A549 (cell line): ENCODE data around the gene ITGA8. TPM values are rescaled to one million over a fixed set of nuclear protein-coding genes. Genes with fewer than 3 reads are reported as not detected.
"Not testable (repeated sequence)": the region's sequence is repeated elsewhere in the genome, so short reads cannot be mapped to it uniquely, and the experiment has no call there.

Experiments used
- ATAC-seq, 2 experiments: fragments of 200-7000 bp in 1 of 2; fragments of >200 bp in 1 of 2; cut with Nextera tagmentation in 1 of 2; cut with Tn5 transposase in 1 of 2; 3 replicates each; pipeline versions ENCODE4 v1.8.0 to v1.9.1; 2018 to 2020; ENCODE audit warnings: mild to moderate bottlenecking in 1 of 2, moderate library complexity in 1 of 2
- CTCF ChIA-PET: fragments of 300-600 bp; sonication (Branson Sonifier 250); formaldehyde crosslinking; extraction: SDS; loops from one replicate; lab custom pipeline; 2021; ENCODE audit warnings: antibody characterized with exemption, inconsistent platforms; lab: Yijun Ruan, JAX
- POLR2A ChIA-PET: fragments of 350-600 bp; formaldehyde crosslinking; extraction: SDS; loops from one replicate; lab custom pipeline; 2021; ENCODE audit warnings: antibody characterized with exemption, inconsistent platforms; lab: Yijun Ruan, JAX
- DNase-seq, 2 experiments: peaks; one replicate each; pipeline versions ENCODE4 v3.0.0 to v3.0.0-alpha.2; 2011 to 2016; ENCODE audit warnings: low read depth in 1 of 2, low spot score in 1 of 2
- FAIRE-seq: peaks from 2 replicates; lab custom pipeline; 2011; peaks lifted over from hg19 to GRCh38; lab: Jason Lieb, UNC
- H3K27ac ChIP-seq, 2 experiments: fragments of >200 bp; sonication (Bioruptor Twin); formaldehyde crosslinking; 3 replicates each; pipeline ENCODE4 v1.5.1; 2016 to 2017
- H3K4me1 ChIP-seq: fragments of >200 bp; sonication (Bioruptor Twin); formaldehyde crosslinking; 3 replicates; pipeline ENCODE4 v1.6.1; 2016
- H3K4me2 ChIP-seq: fragments of >200 bp; sonication (Bioruptor Twin); formaldehyde crosslinking; 3 replicates; pipeline ENCODE4 v1.6.1; 2016
- H3K4me3 ChIP-seq: fragments of >200 bp; sonication (Bioruptor Twin); formaldehyde crosslinking; 3 replicates; pipeline ENCODE4 v1.5.1; 2016
- H3K9me3 ChIP-seq: fragments of >200 bp; sonication (Bioruptor Twin); formaldehyde crosslinking; 3 replicates; pipeline ENCODE4 v1.6.1; 2016
- BHLHE40 ChIP-seq: IDR thresholded peaks from 2 replicates; pipeline ENCODE4 v1.6.1; 2012; ENCODE audit warnings: low read depth, low read length, inconsistent platforms
- CEBPB ChIP-seq, 2 experiments: fragments of >200 bp in 1 of 2; sonication (Bioruptor Twin) in 1 of 2; formaldehyde crosslinking in 1 of 2; IDR thresholded peaks; 2 replicates each; pipeline ENCODE4 v1.6.1; 2012 to 2016
- CHD4 ChIP-seq: fragments of 200-600 bp; sonication (generic); IDR thresholded peaks from 2 replicates; pipeline ENCODE4 v1.6.1; 2016; ENCODE audit warnings: antibody characterized with exemption, mild to moderate bottlenecking, borderline replicate concordance
- FOSB ChIP-seq: fragments of 250-450 bp; sonication (Bioruptor Pico); IDR thresholded peaks from 2 replicates; pipeline ENCODE4 v1.5.0; 2020; ENCODE audit warnings: mild to moderate bottlenecking, moderate library complexity
- GATA3 ChIP-seq: IDR thresholded peaks from 2 replicates; pipeline ENCODE4 v1.6.1; 2012; ENCODE audit warnings: borderline replicate concordance
- HOXB13 ChIP-seq: fragments of 250-450 bp; sonication (Bioruptor Pico); IDR thresholded peaks from 2 replicates; pipeline ENCODE4 v1.5.0; 2020; ENCODE audit warnings: low read depth, mild to moderate bottlenecking, moderate library complexity
- JUNB ChIP-seq: fragments of >200 bp; sonication (Bioruptor Twin); formaldehyde crosslinking; IDR thresholded peaks from 2 replicates; pipeline ENCODE4 v1.6.1; 2016
- KDM1A ChIP-seq: fragments of 200-600 bp; sonication (generic); IDR thresholded peaks from 2 replicates; pipeline ENCODE4 v1.6.1; 2016; ENCODE audit warnings: low read depth, mild to moderate bottlenecking
- MAFK ChIP-seq: fragments of 450-650 bp; IDR thresholded peaks from 2 replicates; pipeline ENCODE4 v1.6.1; 2014; ENCODE audit not compliant: partially characterized antibody
- MAZ ChIP-seq: fragments of 150-350 bp; IDR thresholded peaks from 2 replicates; pipeline ENCODE4 v1.6.1; 2014; ENCODE audit warnings: antibody characterized with exemption, low read depth, low read length, borderline replicate concordance
- NFE2L2 ChIP-seq: fragments of 150-350 bp; conservative IDR thresholded peaks from 2 replicates; pipeline ENCODE4 v1.6.1; 2014; ENCODE audit warnings: low read length
- NR3C1 ChIP-seq: fragments of >200 bp; sonication (Bioruptor Twin); formaldehyde crosslinking; IDR thresholded peaks from 3 replicates; pipeline ENCODE4 v1.6.1; 2017
- POLR2A ChIP-seq: IDR thresholded peaks from 2 replicates; pipeline ENCODE4 v1.6.1; 2012; ENCODE audit warnings: mild to moderate bottlenecking, low read length
- RAD21 ChIP-seq, 2 experiments: fragments of >200 bp in 1 of 2; sonication (Bioruptor Twin) in 1 of 2; formaldehyde crosslinking in 1 of 2; IDR thresholded peaks in 1 of 2; conservative IDR thresholded peaks in 1 of 2; 2 replicates in 1 of 2; 3 replicates in 1 of 2; pipeline ENCODE4 v1.6.1; 2012 to 2018; ENCODE audit warnings: inconsistent platforms in 1 of 2
- SREBF2 ChIP-seq: fragments of 450-650 bp; IDR thresholded peaks from 2 replicates; pipeline ENCODE4 v1.6.1; 2014; ENCODE audit warnings: mild to moderate bottlenecking, moderate library complexity
- TFCP2L1 ChIP-seq: fragments of 250-450 bp; sonication (Bioruptor Pico); IDR thresholded peaks from 2 replicates; pipeline ENCODE4 v1.5.0; 2021; ENCODE audit warnings: mild to moderate bottlenecking
- TP53 ChIP-seq: fragments of 250-450 bp; sonication (Bioruptor Pico); IDR thresholded peaks from 2 replicates; pipeline ENCODE4 v1.5.0; 2021; ENCODE audit warnings: mild to moderate bottlenecking, moderate library complexity
- ZFP36 ChIP-seq: fragments of 450-650 bp; IDR thresholded peaks from 2 replicates; pipeline ENCODE4 v1.6.1; 2014; ENCODE audit warnings: borderline replicate concordance; ENCODE audit not compliant: partially characterized antibody
- ZSCAN20 ChIP-seq: fragments of 250-450 bp; sonication (Bioruptor Pico); IDR thresholded peaks from 2 replicates; pipeline ENCODE4 v1.8.0; 2022; ENCODE audit warnings: mild to moderate bottlenecking, moderate library complexity
- WGBS: methylation state at CpG from one replicate; pipeline ENCODE4 v1.1.6; 2017; ENCODE audit errors: missing lambda C conversion rate; 5-methylcytosine and 5-hydroxymethylcytosine counted together
- polyA plus RNA-seq, 4 experiments: library from polyadenylated mRNA; depleted of rRNA in 3 of 4; stranded (reverse); fragments of >200 nt; fragmentation: RNase III in 1 of 4; extraction: RNeasy Plus Mini Kit Qiagen cat#74134 plus additional on column Dnase treatment in 1 of 4; gene quantifications; 2 replicates in 3 of 4; 3 replicates in 1 of 4; pipeline ENCODE4 v1.2.3, GENCODE V29; 2011 to 2017
- TF ChIP-seq, protein P1 (sequence below): fragments of >200 bp; sonication (Bioruptor Twin); formaldehyde crosslinking; IDR thresholded peaks from 3 replicates; pipeline ENCODE4 v1.6.1; 2016
- TF ChIP-seq, protein P2 (sequence below): fragments of >200 bp; sonication (Bioruptor Twin); formaldehyde crosslinking; IDR thresholded peaks from 2 replicates; pipeline ENCODE4 v1.6.1; 2016
- TF ChIP-seq, protein P3 (sequence below): fragments of 250-450 bp; sonication (Bioruptor Pico); IDR thresholded peaks from 2 replicates; pipeline ENCODE4 v1.5.0; 2021; ENCODE audit warnings: mild to moderate bottlenecking, moderate library complexity, borderline replicate concordance
- TF ChIP-seq, protein P4 (sequence below): IDR thresholded peaks from 2 replicates; pipeline ENCODE4 v1.6.1; 2012
- TF ChIP-seq, protein P5 (sequence below): fragments of 450-650 bp; IDR thresholded peaks from 2 replicates; pipeline ENCODE4 v1.6.1; 2014; ENCODE audit warnings: antibody characterized with exemption
- TF ChIP-seq, protein P6 (sequence below): fragments of 150-350 bp; IDR thresholded peaks from 2 replicates; pipeline ENCODE4 v1.6.1; 2014; ENCODE audit warnings: low read depth, mild to moderate bottlenecking, low read length

ITGA8 gene
- polyA plus RNA-seq, 2 of the 4 experiments (the other 2 are of a cell fraction) = 0.12 TPM; not detected in 1

DNA sequence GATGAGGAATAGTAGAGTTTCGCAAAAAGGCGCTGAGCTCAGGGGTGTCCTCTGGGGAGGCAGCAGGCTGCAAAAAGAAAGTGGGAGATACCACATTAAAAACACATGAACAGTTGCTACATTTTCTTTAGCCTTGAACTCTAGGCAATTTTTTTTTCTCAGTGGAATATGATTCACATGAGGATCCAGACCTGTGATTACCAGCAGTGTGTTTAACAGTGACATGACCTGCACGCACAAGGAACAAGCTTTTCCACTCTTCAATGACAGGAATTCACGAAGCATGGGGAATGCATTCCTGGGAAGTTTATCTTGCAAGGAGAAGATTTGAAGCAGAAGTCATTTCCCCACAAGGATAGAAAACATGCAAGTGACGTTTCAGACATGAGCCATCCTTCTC, 161.6 kb downstream of the ITGA8 start:
- 47% methylated on average over 5 of the region's 5 CpGs for WGBS
- no peak overlapping the region for H3K4me2 ChIP-seq
- CTCF ChIA-PET = interaction anchor here (1.2 kb wide), 1 partner anchor 27 kb away, joined by 5 read pairs; no protein-coding TSS in a partner anchor

DNA sequence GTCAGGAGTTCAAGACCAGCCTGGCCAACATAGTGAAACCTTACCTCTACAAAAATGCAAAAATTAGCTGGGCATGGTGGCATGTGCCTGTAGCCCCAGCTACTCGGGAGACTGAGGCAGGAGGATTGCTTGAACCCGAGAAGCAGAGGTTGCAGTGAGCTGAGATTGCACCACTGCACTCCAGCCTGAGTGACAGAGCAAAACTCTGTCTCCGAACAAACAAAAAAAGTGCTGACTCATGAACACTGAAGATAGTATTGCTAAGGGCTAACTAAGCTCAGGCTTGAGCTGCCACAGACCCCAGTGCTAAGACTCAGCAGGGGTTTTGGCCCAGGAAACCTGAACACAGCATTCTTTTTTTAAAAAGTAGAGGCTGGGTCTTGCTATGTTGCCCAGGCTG, 162.6 kb downstream of the ITGA8 start:
- DNase-seq, FAIRE-seq, POLR2A ChIA-PET, ATAC-seq, H3K4me1 ChIP-seq, H3K27ac ChIP-seq, H3K4me2 ChIP-seq, H3K9me3 ChIP-seq, H3K4me3 ChIP-seq: not testable (repeated sequence)
- CTCF ChIA-PET = interaction anchor here (1.2 kb wide), 1 partner anchor 28 kb away, joined by 5 read pairs; no protein-coding TSS in a partner anchor
- WGBS = 24% methylated on average over 3 of the region's 3 CpGs
- TF ChIP-seq MAFK (peak; percentile 96), NFE2L2 (peak; percentile 53)

More for the DNA sequence above, 161.6 kb downstream of the ITGA8 start:
- POLR2A ChIA-PET = no interaction called here
- no peak for DNase-seq
- H3K27ac ChIP-seq = no peak overlapping the region
- no peak for FAIRE-seq
- H3K4me3 ChIP-seq = no peak overlapping the region
- no peaks in the 10 kb centered on the region for H3K4me1 ChIP-seq
- no peak for ATAC-seq
- no peaks in the 10 kb centered on the region for H3K9me3 ChIP-seq
- no peak for TF ChIP-seq JUNB
- TF ChIP-seq RAD21 (conservative IDR thresholded peaks at IDR 0.05 in 1 of 2, IDR thresholded peaks at IDR 0.05 in 1 of 2) = no peak
- no peak for TF ChIP-seq KDM1A
- no peak for TF ChIP-seq TP53 (CRISPR knock-in tag)
- TF ChIP-seq, protein P1, sequence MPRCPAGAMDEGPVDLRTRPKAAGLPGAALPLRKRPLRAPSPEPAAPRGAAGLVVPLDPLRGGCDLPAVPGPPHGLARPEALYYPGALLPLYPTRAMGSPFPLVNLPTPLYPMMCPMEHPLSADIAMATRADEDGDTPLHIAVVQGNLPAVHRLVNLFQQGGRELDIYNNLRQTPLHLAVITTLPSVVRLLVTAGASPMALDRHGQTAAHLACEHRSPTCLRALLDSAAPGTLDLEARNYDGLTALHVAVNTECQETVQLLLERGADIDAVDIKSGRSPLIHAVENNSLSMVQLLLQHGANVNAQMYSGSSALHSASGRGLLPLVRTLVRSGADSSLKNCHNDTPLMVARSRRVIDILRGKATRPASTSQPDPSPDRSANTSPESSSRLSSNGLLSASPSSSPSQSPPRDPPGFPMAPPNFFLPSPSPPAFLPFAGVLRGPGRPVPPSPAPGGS = no peak
- TF ChIP-seq, protein P2, sequence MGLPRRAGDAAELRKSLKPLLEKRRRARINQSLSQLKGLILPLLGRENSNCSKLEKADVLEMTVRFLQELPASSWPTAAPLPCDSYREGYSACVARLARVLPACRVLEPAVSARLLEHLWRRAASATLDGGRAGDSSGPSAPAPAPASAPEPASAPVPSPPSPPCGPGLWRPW = no peak
- TF ChIP-seq, all 56 proteins: peak for 0

DNA sequence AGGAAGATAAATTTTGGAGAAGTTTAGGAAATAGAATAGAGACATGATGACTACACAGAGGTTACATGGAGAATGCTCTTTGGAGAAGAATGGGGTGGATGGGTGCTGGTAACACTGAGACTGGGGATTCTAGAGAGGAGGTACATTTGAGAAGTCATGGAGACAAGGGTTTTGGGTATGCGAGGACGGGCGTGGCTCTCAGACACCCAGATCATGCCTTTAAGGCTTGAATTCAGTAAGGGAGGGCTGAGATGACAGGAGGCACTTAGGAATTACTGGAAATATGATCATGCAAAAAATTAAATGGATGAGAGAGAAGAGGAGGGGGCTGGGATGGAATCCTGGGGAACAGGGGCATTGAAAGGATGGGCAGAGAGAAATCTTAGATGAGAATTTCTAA, 168.8 kb downstream of the ITGA8 start:
- H3K4me1 ChIP-seq = no peaks in the 10 kb centered on the region
- no peak overlapping the region for H3K4me2 ChIP-seq
- FAIRE-seq (no peak), DNase-seq (no peak), ATAC-seq (no peak)
- H3K9me3 ChIP-seq = no peaks in the 10 kb centered on the region
- H3K27ac ChIP-seq = no peak overlapping the region
- ChIA-PET POLR2A (no interaction called here), CTCF (no interaction called here)
- 0% methylated on average over 3 of the region's 3 CpGs for WGBS
- no peak for TF ChIP-seq CHD4
- TF ChIP-seq, protein P3, sequence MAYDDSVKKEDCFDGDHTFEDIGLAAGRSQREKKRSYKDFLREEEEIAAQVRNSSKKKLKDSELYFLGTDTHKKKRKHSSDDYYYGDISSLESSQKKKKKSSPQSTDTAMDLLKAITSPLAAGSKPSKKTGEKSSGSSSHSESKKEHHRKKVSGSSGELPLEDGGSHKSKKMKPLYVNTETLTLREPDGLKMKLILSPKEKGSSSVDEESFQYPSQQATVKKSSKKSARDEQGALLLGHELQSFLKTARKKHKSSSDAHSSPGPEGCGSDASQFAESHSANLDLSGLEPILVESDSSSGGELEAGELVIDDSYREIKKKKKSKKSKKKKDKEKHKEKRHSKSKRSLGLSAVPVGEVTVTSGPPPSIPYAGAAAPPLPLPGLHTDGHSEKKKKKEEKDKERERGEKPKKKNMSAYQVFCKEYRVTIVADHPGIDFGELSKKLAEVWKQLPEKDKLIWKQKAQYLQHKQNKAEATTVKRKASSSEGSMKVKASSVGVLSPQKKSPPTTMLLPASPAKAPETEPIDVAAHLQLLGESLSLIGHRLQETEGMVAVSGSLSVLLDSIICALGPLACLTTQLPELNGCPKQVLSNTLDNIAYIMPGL = no peak
- TF ChIP-seq GATA3 = no peak
- no peak for TF ChIP-seq POLR2A
- TF ChIP-seq HOXB13 (CRISPR knock-in tag) = no peak
- TF ChIP-seq MAFK = no peak
- no peak for TF ChIP-seq CEBPB (IDR thresholded peaks at IDR 0.05)
- TF ChIP-seq, protein P4, sequence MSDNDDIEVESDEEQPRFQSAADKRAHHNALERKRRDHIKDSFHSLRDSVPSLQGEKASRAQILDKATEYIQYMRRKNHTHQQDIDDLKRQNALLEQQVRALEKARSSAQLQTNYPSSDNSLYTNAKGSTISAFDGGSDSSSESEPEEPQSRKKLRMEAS = no peak
- no peak for TF ChIP-seq FOSB (CRISPR knock-in tag)
- no peak for TF ChIP-seq ZSCAN20 (CRISPR knock-in tag)
- TF ChIP-seq ZFP36 = no peak
- no peak for TF ChIP-seq SREBF2
- no peak for TF ChIP-seq JUNB
- TF ChIP-seq, protein P5, sequence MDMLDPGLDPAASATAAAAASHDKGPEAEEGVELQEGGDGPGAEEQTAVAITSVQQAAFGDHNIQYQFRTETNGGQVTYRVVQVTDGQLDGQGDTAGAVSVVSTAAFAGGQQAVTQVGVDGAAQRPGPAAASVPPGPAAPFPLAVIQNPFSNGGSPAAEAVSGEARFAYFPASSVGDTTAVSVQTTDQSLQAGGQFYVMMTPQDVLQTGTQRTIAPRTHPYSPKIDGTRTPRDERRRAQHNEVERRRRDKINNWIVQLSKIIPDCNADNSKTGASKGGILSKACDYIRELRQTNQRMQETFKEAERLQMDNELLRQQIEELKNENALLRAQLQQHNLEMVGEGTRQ = no peak
- TF ChIP-seq NR3C1 = no peak
- no peak for TF ChIP-seq TFCP2L1
- no peak for TF ChIP-seq BHLHE40
- TF ChIP-seq, protein P6, sequence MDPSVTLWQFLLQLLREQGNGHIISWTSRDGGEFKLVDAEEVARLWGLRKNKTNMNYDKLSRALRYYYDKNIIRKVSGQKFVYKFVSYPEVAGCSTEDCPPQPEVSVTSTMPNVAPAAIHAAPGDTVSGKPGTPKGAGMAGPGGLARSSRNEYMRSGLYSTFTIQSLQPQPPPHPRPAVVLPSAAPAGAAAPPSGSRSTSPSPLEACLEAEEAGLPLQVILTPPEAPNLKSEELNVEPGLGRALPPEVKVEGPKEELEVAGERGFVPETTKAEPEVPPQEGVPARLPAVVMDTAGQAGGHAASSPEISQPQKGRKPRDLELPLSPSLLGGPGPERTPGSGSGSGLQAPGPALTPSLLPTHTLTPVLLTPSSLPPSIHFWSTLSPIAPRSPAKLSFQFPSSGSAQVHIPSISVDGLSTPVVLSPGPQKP = no peak
- TF ChIP-seq MAZ = no peak
- no peak overlapping the region for H3K4me3 ChIP-seq
